K562 (cell line): ENCODE results near the gene SYNE1.

ENCODE experiments used
- CTCF ChIP-seq, 3 experiments: IDR thresholded peaks in 2 of 3; conservative IDR thresholded peaks in 1 of 3; 2 replicates each; pipeline ENCODE4 v1.5.1; 2011 to 2012; ENCODE audit warnings: low read length in 3 of 3, mild to moderate bottlenecking in 3 of 3, control low read depth in 2 of 3, improper control_type of control experiment in 1 of 3, inconsistent platforms in 1 of 3, low read depth in 1 of 3, mixed read lengths in 1 of 3, moderate library complexity in 1 of 3; ENCODE audit not compliant: insufficient read depth in 2 of 3
- CTCFL ChIP-seq: IDR thresholded peaks from 2 replicates; pipeline ENCODE4 v1.6.1; 2011; ENCODE audit warnings: borderline replicate concordance, low read depth, mild to moderate bottlenecking, moderate library complexity, low read length; ENCODE audit not compliant: insufficient read depth, poor library complexity, severe bottlenecking
- FOXK2 ChIP-seq, 2 experiments: fragments of 450-650 bp; IDR thresholded peaks in 1 of 2; conservative IDR thresholded peaks in 1 of 2; 2 replicates each; pipeline ENCODE4 v1.6.1; 2016; ENCODE audit warnings: low read depth in 2 of 2, mild to moderate bottlenecking in 1 of 2
- HDAC2 ChIP-seq: fragments of 450-650 bp; IDR thresholded peaks from 2 replicates; pipeline ENCODE4 v1.6.1; 2016; ENCODE audit warnings: mild to moderate bottlenecking
- KAT7 ChIP-seq: sonication (generic); formaldehyde crosslinking; IDR thresholded peaks from 2 replicates; pipeline ENCODE4 v1.8.0; 2022; ENCODE audit warnings: missing genetic modification reagents, mild to moderate bottlenecking, borderline replicate concordance
- MAZ ChIP-seq, 2 experiments: fragments of 450-650 bp in 1 of 2; sonication (generic) in 1 of 2; formaldehyde crosslinking; IDR thresholded peaks in 1 of 2; conservative IDR thresholded peaks in 1 of 2; 2 replicates each; pipeline versions ENCODE4 v1.4.0 to v1.5.0; 2020; ENCODE audit warnings: mild to moderate bottlenecking in 1 of 2, missing genetic modification reagents in 1 of 2
- MEF2D ChIP-seq: conservative IDR thresholded peaks from 2 replicates; pipeline ENCODE4 v1.6.1; 2016; ENCODE audit warnings: low read depth, missing genetic modification characterization, missing compliant biosample characterization
- RUNX1 ChIP-seq: sonication (generic); IDR thresholded peaks from 2 replicates; pipeline ENCODE4 v1.6.1; 2016; ENCODE audit warnings: antibody characterized with exemption, low read depth
- SAFB2 ChIP-seq: fragments of 200-400 bp; formaldehyde crosslinking; IDR thresholded peaks from 2 replicates; pipeline ENCODE4 v1.6.1; 2018; ENCODE audit warnings: borderline replicate concordance, low read length, low read depth, moderate library complexity; ENCODE audit not compliant: severe bottlenecking
- ZBTB2 ChIP-seq: fragments of 450-650 bp; IDR thresholded peaks from 2 replicates; pipeline ENCODE4 v1.6.1; 2016; ENCODE audit warnings: antibody characterized with exemption
- ZNF263 ChIP-seq: sonication (generic); formaldehyde crosslinking; IDR thresholded peaks from 2 replicates; pipeline ENCODE4 v1.8.0; 2022; ENCODE audit warnings: mild to moderate bottlenecking, missing genetic modification reagents, borderline replicate concordance
- ZNF274 ChIP-seq: IDR thresholded peaks from 2 replicates; pipeline ENCODE4 v1.6.1; 2011; ENCODE audit warnings: low read depth, mild to moderate bottlenecking, low read length, moderate library complexity, borderline replicate concordance
- TF ChIP-seq, protein P1 (sequence below): sonication (generic); formaldehyde crosslinking; IDR thresholded peaks from 2 replicates; pipeline ENCODE4 v1.9.0; 2022; ENCODE audit warnings: mild to moderate bottlenecking, missing genetic modification reagents

DNA sequence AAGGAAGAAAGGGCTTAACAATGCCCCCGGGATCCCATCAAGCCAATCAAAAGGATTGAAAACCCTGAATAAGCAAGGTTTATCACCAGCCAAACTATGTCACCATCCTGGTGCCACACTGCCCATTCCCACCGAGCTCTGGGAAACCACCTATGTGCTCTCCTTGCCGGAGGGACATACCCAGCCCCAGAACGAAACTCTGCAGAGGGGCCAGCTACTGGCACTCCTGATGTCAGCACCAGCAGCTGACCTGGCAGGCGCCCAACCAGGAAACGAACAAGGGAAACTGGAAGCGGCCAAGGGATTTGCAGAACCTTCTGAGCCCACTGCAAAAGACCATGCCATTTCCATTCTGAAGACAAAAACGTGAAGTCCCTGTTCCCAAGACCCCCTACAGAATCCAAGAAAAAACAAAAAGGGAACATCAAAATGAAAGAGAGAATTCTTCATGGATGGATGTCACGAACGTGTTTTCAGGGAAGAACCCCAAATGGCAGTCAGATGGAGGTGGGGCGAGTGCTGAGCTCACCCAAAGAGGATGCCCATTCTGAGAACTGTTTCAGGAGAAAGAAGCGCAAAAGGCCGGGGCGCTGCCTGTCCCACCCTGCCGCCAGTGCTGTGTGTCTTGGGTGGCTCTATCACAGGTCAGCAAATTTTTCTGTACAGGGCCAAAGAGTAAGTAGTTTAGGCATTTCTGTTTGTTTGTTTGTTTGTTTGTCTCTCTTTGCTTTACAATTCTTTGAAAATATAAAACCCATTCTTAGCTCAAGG is 524.5 kb downstream of the SYNE1 start:
- TF ChIP-seq MAZ (CRISPR knock-in tag; conservative IDR thresholded peaks at IDR 0.05 in 1 of 2, IDR thresholded peaks at IDR 0.05 in 1 of 2) (no peak), CTCF (IDR thresholded peaks at IDR 0.05 in 2 of 3, conservative IDR thresholded peaks at IDR 0.05 in 1 of 3; ENCODE audit: insufficient read depth in 2 of 3, low read depth in 1 of 3, low read length in 3 of 3) (no peak), HDAC2 (no peak), ZBTB2 (no peak), CTCFL (no peak), MEF2D (tag) (no peak), RUNX1 (no peak), ZNF263 (CRISPR knock-in tag) (no peak), KAT7 (CRISPR knock-in tag) (no peak), SAFB2 (no peak), FOXK2 (conservative IDR thresholded peaks at IDR 0.05 in 1 of 2, IDR thresholded peaks at IDR 0.05 in 1 of 2; ENCODE audit: low read depth in 2 of 2) (no peak), ZNF274 (no peak)
- TF ChIP-seq, protein P1, sequence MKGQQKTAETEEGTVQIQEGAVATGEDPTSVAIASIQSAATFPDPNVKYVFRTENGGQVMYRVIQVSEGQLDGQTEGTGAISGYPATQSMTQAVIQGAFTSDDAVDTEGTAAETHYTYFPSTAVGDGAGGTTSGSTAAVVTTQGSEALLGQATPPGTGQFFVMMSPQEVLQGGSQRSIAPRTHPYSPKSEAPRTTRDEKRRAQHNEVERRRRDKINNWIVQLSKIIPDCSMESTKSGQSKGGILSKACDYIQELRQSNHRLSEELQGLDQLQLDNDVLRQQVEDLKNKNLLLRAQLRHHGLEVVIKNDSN = no peak
